ENCODE results near the gene TMEM72. TPM values are rescaled to one million over a fixed set of nuclear protein-coding genes. Genes with fewer than 3 reads are reported as not detected.

The TMEM72 gene
- polyA plus RNA-seq, 3 donors, result 60.1 to 68.1 (median 62.7) TPM

GRCh38 chr10:44914891-44915290 lies 3.8 kb downstream of the TMEM72 start:
- no peak for DNase-seq (ENCODE audit: low read depth in 3 of 3, low spot score in 2 of 3)

GRCh38 chr10:44916429-44916828 lies 5.3 kb downstream of the TMEM72 start:
- DNase-seq (ENCODE audit: low read depth in 3 of 3, low spot score in 2 of 3), result no peak

GRCh38 chr10:44917848-44918247 lies 6.7 kb downstream of the TMEM72 start:
- no peak for DNase-seq (ENCODE audit: low read depth in 3 of 3, low spot score in 2 of 3)

DNA sequence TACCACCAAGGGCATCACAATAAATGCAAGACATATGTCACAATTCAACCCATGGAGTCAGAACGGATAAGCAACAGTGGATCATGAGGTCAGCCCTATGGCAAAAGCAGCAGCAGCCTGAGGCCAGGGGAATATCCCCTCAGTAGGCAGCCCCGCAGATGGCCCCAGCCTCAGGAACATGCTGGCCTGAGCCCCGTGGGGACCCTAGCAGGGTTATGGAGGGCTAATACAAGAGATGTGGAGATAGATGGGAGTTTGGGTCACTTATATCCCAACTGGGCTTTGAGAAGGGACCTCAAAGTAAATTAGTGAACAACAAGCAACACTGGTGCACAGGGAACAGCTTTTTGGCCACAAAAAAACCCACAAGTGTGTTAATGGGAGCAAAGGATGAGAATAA lies 9.1 kb downstream of the TMEM72 start:
- no peak for DNase-seq (ENCODE audit: low read depth in 3 of 3, low spot score in 2 of 3)

DNA sequence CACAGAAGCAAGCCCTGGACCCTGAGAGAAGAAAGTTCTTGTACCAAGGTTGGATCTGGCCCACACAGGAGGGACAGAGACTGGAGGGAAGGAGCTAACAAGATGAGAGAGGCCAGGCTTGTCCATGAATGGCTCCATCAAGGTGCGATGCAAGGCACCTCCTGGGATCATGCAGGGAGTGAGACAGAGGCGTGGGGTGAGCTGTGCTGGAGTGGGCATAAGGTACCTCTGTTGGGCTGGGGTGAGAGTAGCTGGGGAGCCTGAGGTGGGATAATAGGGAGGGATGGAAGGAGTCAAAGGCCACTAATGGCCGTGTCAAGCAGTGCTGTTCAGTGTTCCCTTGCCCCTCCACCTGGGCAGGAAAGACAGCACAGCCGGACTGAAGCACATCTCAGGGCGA lies 9.9 kb downstream of the TMEM72 start:
- no peak for DNase-seq (ENCODE audit: low read depth in 3 of 3, low spot score in 2 of 3)

DNA sequence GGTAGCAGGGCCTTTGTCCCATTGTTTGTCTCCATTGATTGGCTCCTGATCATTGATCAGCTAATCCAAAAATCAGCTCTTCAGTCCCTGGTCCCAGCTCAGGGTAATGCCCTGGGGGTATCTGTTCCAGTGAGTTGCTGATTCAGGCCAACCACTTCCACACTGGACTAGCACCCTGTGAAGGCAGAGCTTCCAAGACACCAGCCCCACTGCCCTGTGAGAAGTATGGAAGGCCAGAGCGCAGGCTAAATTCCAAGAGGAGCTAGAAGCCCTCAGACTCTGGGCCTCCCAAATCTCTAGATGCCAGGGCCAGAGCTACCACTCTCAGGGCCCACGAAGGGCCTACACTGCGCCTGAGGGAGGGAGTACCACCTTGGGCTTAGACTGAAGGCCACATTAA lies 10.4 kb downstream of the TMEM72 start:
- no peak for DNase-seq (ENCODE audit: low read depth in 3 of 3, low spot score in 2 of 3)

DNA sequence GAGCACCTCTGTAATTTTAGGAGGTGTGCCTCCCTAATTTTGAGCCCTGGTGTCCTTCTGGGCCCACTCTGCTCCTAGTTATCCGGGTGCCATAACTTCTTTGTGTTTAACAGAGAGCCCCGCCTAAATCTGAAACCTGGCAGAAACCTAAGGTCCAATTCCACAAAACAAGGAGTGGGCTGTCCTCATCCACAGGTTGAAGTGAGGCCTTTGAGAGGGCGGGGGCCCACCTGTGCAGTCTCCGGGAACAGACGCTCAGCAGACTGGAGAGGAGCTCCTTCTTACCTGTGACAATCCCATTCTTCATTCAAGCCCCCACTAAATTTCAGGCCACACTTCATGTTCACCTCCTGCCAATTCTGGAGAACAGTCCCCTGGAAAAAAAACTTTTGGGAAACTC lies 10.9 kb downstream of the TMEM72 start:
- DNase-seq (ENCODE audit: low read depth in 3 of 3, low spot score in 2 of 3), result no peak

- DNase-seq (ENCODE audit: low read depth in 3 of 3, low spot score in 2 of 3), result no peak
Observed at GRCh38 chr10:44922796-44923545, 11.8 kb downstream of the TMEM72 start.

GRCh38 chr10:44923611-44924010 lies 12.5 kb downstream of the TMEM72 start:
- DNase-seq (ENCODE audit: low read depth in 3 of 3, low spot score in 2 of 3), result no peak

- DNase-seq (ENCODE audit: low read depth in 3 of 3, low spot score in 2 of 3), result no peak
Observed at GRCh38 chr10:44924261-44925040, 13.3 kb downstream of the TMEM72 start.

DNA sequence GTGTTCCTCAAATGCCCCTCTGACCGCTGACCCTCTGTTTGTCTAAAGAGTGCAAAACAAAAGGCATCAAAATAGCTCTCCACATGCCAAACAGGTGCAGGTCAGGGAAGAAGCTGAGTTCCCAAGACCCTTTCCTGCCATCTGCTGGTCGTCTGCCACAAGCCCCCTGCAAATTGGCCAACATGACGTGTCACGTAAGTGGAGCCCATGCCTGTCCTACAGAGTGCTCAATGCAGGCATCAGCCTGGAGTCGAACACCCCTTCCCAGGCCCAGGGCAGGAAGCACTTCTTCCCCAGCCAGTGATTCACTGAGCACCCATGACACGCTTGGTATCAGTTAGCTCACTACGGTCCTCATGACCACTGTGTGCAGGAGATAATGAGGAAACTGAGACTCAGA lies 14.1 kb downstream of the TMEM72 start:
- peak in 1 of 3 donors; percentile 53 for DNase-seq (ENCODE audit: low read depth in 3 of 3, low spot score in 2 of 3)

DNA sequence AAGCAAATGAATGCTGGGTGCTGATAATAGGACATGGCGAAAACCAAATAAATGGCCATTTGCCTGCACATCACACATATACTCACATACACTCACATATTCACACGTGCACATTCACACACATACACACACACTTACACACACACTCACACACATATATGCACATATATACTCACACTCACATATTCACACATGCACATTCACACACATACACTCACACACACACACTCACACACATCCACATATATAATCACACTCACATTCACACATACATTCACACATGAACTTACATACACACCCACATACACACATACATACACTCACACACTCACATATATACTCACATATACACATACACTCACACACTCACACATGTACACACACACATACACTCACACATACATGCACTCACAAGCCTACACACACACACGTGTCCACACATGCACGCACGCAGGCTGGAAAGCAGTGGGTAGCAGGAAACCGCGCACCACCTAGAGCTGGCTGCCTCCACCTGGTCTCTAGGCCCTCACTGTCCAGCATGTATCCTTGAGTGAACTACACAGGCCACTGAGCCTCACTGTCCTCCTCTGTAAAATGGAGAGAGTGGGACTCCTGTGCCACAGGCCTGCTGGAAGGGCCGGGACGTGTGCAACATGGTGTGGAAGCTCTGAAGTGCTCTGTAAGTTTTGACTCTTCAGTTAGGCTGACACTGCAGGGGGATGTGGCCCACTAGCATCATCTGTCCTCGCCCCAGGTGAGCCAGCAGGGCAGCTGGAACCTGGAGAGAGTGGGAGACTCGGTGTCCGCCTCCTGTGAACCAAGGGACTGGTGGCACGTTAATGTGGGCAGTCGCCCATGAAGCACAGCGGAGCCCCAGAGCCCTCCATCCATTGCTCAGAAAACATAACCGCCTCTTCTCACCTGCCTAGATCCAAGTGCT lies 14.9 kb downstream of the TMEM72 start:
- DNase-seq (ENCODE audit: low read depth in 3 of 3, low spot score in 2 of 3), result no peak

GRCh38 chr10:44926751-44927351 lies 15.7 kb downstream of the TMEM72 start:
- no peak for DNase-seq (ENCODE audit: low read depth in 3 of 3, low spot score in 2 of 3)

DNA sequence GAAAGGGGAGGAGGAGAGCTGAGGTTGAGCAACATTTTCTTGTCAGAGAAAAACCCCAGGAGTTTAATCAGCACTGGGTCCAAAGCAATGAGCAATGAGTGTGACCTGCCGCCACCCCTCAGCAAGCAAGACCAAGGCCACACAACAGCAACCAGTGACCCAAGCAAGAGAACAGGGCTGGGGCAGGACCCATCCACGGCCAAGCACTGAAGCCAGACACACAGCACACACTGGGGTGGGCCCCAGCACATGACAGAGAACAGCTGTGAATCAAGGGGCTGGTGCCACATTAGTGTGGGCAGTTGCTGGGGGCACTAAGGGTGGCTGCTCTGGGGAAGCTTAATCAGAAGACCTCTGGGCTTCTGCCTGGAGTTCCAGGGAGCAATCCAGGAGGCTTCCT lies 16.2 kb downstream of the TMEM72 start:
- no peak for DNase-seq (ENCODE audit: low read depth in 3 of 3, low spot score in 2 of 3)

GRCh38 chr10:44928462-44928861 lies 17.3 kb downstream of the TMEM72 start:
- no peak for DNase-seq (ENCODE audit: low read depth in 3 of 3, low spot score in 2 of 3)

GRCh38 chr10:44929356-44930255 lies 18.5 kb downstream of the TMEM72 start:
- DNase-seq (ENCODE audit: low read depth in 3 of 3, low spot score in 2 of 3), result no peak

- no peak for DNase-seq (ENCODE audit: low read depth in 3 of 3, low spot score in 2 of 3)
Observed at GRCh38 chr10:44930904-44931620, 19.9 kb downstream of the TMEM72 start.

DNA sequence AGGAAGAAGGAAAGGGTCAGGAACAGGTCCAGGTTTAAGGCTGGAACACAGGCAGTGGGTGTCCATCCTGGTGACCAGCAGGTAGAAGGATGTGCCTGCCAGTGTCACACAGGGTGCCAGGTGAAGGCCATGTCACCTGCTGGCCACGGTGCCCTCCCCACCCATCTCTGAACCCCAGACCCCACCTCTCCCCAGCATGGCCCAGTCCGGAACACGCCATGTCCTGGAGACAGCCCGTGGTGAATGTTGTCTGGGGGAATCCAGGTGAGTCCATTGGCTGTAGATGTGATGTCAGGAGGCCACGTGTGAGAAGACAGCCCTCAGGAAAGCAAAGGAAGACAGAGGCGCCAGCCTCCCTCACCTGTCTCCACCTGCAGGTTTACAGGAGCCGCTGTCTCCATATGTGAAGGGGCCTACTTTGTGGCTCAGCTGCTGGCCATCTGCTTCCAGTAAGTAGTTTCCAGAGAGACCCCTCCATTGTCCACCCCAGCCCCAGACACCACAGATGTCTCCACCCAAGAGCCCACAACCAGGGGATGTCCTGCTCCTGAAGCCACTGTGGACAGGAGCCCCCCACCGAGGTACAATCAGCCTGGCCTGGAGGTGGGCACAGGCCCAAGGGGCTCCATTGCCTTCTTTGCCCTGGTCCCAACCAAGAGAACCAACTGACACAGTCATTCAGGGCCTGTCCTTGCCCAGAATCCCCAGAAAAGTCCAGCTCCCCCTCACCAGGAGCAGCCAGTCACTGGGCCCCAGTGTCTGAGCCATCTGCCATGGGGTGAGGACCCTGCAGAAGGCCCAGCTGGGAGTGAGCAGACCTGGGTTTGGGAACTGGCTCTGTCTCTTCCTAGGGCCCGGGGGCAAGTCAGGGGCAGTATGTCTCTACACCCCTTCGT lies 20.7 kb downstream of the TMEM72 start:
- no peak for DNase-seq (ENCODE audit: low read depth in 3 of 3, low spot score in 2 of 3)

All from right renal cortex interstitium (tissue), 3 donors.